Fibroblast of lung (primary cell): ENCODE data around the gene PRICKLE1.

Source experiments
- CTCF ChIP-seq, 2 donors: IDR thresholded peaks in 1 of 2; conservative IDR thresholded peaks in 1 of 2; 1 replicate in 1 of 2; 2 replicates in 1 of 2; pipeline ENCODE4 v1.5.1; 2011 to 2012; ENCODE audit warnings: low read length in 2 of 2, control low read depth in 1 of 2, inconsistent platforms in 1 of 2, low read depth in 1 of 2, mild to moderate bottlenecking in 1 of 2
- EZH2 ChIP-seq: IDR thresholded peaks from 2 replicates; pipeline ENCODE4 v1.5.1; 2012; ENCODE audit warnings: low read length, control low read depth, mild to moderate bottlenecking; ENCODE audit errors: missing control alignments

DNA sequence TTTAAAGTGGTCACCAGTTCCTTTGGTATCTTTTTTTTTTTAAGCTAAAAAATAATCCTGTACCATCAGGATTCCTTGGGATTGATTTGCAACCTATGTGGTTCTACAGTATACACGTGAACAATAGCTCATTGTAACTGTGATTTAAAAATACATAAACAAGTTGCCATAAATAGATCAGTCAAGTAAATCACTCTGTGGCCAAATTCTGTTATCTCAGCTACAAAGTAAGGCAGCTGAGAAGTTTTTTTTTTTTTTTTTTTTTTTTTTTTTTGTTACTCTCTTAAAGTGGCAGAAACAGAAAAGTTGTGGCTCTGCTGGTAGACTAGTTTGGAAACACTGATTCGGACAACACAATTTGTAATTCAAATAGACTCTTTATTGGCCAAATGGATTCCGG is 104.5 kb downstream of the PRICKLE1 start:
- TF ChIP-seq CTCF (conservative IDR thresholded peaks at IDR 0.05 in 1 of 2, IDR thresholded peaks at IDR 0.05 in 1 of 2; ENCODE audit: low read depth in 1 of 2, low read length in 2 of 2) = no peak
- TF ChIP-seq EZH2 = no peak
